ENCODE data around the gene OR6N1. TPM values are rescaled to one million over a fixed set of nuclear protein-coding genes. Genes with fewer than 3 reads are reported as not detected.

OR6N1 gene
- total and polyA plus RNA-seq, 2 donors (not counting 3 experiments of a cell fraction or from before 2014, with no cell fraction given): not detected

- Histone ChIP-seq H3K9me3 (replicated peaks; ENCODE audit: control insufficient read depth, insufficient read depth, low read length) (no peaks in the 10 kb centered on the region), H3K4me2 (ENCODE audit: insufficient read depth, low read length) (no peak overlapping the region), H3K4me1 (ENCODE audit: control insufficient read depth, extremely low read depth, insufficient read depth, low read length) (no peaks in the 10 kb centered on the region), H3K27me3 (ENCODE audit: control insufficient read depth in 2 of 2, insufficient read depth in 2 of 2, low read length in 2 of 2) (no peaks in the 10 kb centered on the region), H4K20me1 (replicated peaks; ENCODE audit: control insufficient read depth, extremely low read depth, insufficient read depth, low read length) (no peaks in the 10 kb centered on the region), H3K27ac (ENCODE audit: insufficient read depth, low read depth, low read length) (no peak overlapping the region), H2AFZ (ENCODE audit: low read depth, low read length) (no peak overlapping the region), H3K9me1 (replicated peaks; ENCODE audit: control insufficient read depth, extremely low read depth, insufficient read depth, low read length) (no peaks in the 10 kb centered on the region), H3K79me2 (ENCODE audit: control insufficient read depth, insufficient read depth, low read length) (no peaks in the 10 kb centered on the region), H3K4me3 (replicated peaks in 1 of 3; ENCODE audit: insufficient read depth in 1 of 3, low read depth in 1 of 3, low read length in 3 of 3) (no peak overlapping the region), H3K36me3 (ENCODE audit: control insufficient read depth in 2 of 2, extremely low read depth in 1 of 2, insufficient read depth in 2 of 2, low read length in 2 of 2) (no peaks in the 10 kb centered on the region), H3K9ac (replicated peaks; ENCODE audit: extremely low read depth, insufficient read depth, low read length) (no peak overlapping the region)
- POLR2A ChIA-PET: no interaction called here
- no peak for FAIRE-seq
- DNase-seq (ENCODE audit: low read depth, low spot score): no peak
- TF ChIP-seq MYC (IDR thresholded peaks at IDR 0.05; ENCODE audit: low read depth, low read length) (no peak), FOS (IDR thresholded peaks at IDR 0.05; ENCODE audit: borderline replicate concordance, insufficient read depth, low read length) (no peak), JUN (IDR thresholded peaks at IDR 0.05; ENCODE audit: borderline replicate concordance, insufficient read depth, insufficient read length, low read depth) (no peak), GATA2 (IDR thresholded peaks at IDR 0.05; ENCODE audit: insufficient read depth, insufficient read length, low read depth, low read length) (no peak), POLR2A (IDR thresholded peaks at IDR 0.05; ENCODE audit: low read depth, low read length) (no peak), EZH2 (IDR thresholded peaks at IDR 0.05; ENCODE audit: borderline replicate concordance, low read depth, low read length, severe bottlenecking) (no peak), POLR2AphosphoS5 (IDR thresholded peaks at IDR 0.05; ENCODE audit: insufficient read depth, low read depth, low read length) (no peak)
- TF ChIP-seq, protein P1, sequence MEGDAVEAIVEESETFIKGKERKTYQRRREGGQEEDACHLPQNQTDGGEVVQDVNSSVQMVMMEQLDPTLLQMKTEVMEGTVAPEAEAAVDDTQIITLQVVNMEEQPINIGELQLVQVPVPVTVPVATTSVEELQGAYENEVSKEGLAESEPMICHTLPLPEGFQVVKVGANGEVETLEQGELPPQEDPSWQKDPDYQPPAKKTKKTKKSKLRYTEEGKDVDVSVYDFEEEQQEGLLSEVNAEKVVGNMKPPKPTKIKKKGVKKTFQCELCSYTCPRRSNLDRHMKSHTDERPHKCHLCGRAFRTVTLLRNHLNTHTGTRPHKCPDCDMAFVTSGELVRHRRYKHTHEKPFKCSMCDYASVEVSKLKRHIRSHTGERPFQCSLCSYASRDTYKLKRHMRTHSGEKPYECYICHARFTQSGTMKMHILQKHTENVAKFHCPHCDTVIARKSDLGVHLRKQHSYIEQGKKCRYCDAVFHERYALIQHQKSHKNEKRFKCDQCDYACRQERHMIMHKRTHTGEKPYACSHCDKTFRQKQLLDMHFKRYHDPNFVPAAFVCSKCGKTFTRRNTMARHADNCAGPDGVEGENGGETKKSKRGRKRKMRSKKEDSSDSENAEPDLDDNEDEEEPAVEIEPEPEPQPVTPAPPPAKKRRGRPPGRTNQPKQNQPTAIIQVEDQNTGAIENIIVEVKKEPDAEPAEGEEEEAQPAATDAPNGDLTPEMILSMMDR (IDR thresholded peaks at IDR 0.05; ENCODE audit: extremely low read depth in 1 of 2, insufficient read depth in 1 of 2, low read depth in 1 of 2, low read length in 2 of 2): no peak
- TF ChIP-seq, protein P2, sequence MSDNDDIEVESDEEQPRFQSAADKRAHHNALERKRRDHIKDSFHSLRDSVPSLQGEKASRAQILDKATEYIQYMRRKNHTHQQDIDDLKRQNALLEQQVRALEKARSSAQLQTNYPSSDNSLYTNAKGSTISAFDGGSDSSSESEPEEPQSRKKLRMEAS (IDR thresholded peaks at IDR 0.05; ENCODE audit: insufficient read depth, insufficient read length): no peak
- intact Hi-C loops (cut with micrococcal nuclease): no loop called here
- CTCF ChIA-PET: no interaction called here
- dilution Hi-C loops (cut with MboI; ENCODE audit: extremely low pct_ligation_motif_present, low sequenced_read_pairs): no loop called here
- no TSS peak for BruUV-seq (replicated peaks)
Measured at GRCh38 chr1:158803678-158804077, 31.7 kb upstream of the OR6N1 start.

Measured in endothelial cell of umbilical vein (primary cell).